Measurements from ENCODE around the gene IKZF4. TPM values are rescaled to one million over a fixed set of nuclear protein-coding genes. Genes with fewer than 3 reads are reported as not detected.
"Not testable (repeated sequence)": the region's sequence is repeated elsewhere in the genome, so short reads cannot be mapped to it uniquely, and the experiment has no call there.

Gene IKZF4
- total and polyA plus RNA-seq, 10 of the 15 experiments (the other 5 are each of a cell fraction or from before 2014, with no cell fraction given) = 0.74 to 5.5 (median 1.1) TPM

DNA sequence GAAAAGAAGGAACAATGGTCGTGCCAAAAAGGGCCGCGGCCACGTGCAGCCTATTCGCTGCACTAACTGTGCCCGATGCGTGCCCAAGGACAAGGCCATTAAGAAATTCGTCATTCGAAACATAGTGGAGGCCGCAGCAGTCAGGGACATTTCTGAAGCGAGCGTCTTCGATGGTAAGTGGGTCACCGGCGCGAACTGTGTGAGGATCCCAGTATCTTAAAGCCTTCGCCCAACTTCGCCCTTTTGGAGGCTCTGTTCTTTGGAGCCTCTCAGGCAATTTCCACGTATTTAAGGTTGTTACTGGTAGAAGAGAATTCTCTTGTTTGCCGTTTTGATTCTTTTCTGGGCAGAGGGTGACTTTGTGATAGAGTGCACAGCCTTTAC, 21.6 kb downstream of the IKZF4 start:
- POLR2A ChIA-PET; in situ Hi-C loops (cut with MboI); H3K9me3 ChIP-seq (replicated peaks; ENCODE audit: control insufficient read depth, insufficient read depth, low read length); H4K20me1 ChIP-seq (ENCODE audit: control insufficient read depth, insufficient read depth); H3K27me3 ChIP-seq (replicated peaks in 1 of 2; ENCODE audit: control insufficient read depth in 2 of 2, insufficient read depth in 2 of 2, low read length in 1 of 2); CTCF ChIA-PET; DNase-seq (ENCODE audit: low read depth, low spot score); FAIRE-seq; H2AFZ ChIP-seq (ENCODE audit: control insufficient read depth, low read depth, low read length); RAD21 ChIA-PET (ENCODE audit: unreplicated experiment): not testable (repeated sequence)
- peaks cover 15% of the 10 kb centered on the region for H3K4me1 ChIP-seq (ENCODE audit: control insufficient read depth, insufficient read depth, low read length)
- peak overlapping the region; percentile 98 for H3K4me3 ChIP-seq
- peak overlapping the region; percentile 98 for H3K27ac ChIP-seq (ENCODE audit: control insufficient read depth, insufficient read depth)
- BruUV-seq (replicated peaks) = TSS peak; percentile 92
- peak; percentile 4 for TF ChIP-seq MYC (IDR thresholded peaks at IDR 0.05; ENCODE audit: insufficient read depth, insufficient read length, insufficient replicate concordance, low read length, severe bottlenecking)
- peaks cover 5 to 19% of the 10 kb centered on the region in 2 experiments; a peak in 3 of 4 replicates for H3K36me3 ChIP-seq (ENCODE audit: control insufficient read depth in 2 of 2, insufficient read depth in 2 of 2, low read length in 1 of 2)
- ATAC-seq = peak; percentile 3
- peak overlapping the region; percentile 96 for H3K9ac ChIP-seq (ENCODE audit: control insufficient read depth, insufficient read depth, low read length)
- intact Hi-C loops (cut with micrococcal nuclease; ENCODE audit: unreplicated experiment) = loop anchor here (5.0 kb wide), 1 partner anchor 215 kb away; the partner anchor contains the start of gene DNAJC14
- peaks cover 22% of the 10 kb centered on the region for H3K79me2 ChIP-seq (ENCODE audit: control insufficient read depth, insufficient read depth, low read length)
- H3K4me2 ChIP-seq (ENCODE audit: control insufficient read depth, insufficient read depth) = peak overlapping the region; percentile 92
- SMC1A ChIA-PET (ENCODE audit: uncharacterized antibody, unreplicated experiment) = interaction anchor here (4.1 kb wide), 1 partner anchor 304 kb away, joined by 37 read pairs; no protein-coding TSS in a partner anchor
- 3% methylated on average over 18 of the region's 20 CpGs for WGBS (ENCODE audit: insufficient coverage, insufficient replicate concordance, low lambda C conversion rate, missing lambda C conversion rate)

DNA sequence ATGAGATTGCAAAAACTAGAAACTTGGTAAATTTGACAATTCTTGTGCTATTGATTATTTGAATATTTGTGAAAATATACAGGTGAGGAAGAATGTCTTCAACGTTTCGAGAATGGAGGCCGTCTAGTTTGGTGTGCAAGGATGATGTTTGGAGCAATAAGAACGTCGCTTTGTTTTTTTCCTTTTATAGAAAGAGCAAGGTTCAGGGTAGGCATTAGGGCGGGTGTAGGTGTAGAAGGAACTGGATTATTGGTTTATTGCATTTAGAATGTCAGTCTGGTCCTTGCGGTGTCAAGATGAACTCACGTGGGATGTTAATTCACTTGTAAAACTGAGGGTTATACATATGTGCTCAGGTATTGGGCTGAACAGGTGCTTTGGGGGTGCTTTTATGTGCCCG, 22.0 kb downstream of the IKZF4 start:
- Histone ChIP-seq H3K36me3 (ENCODE audit: control insufficient read depth in 2 of 2, insufficient read depth in 2 of 2, low read length in 1 of 2) (peaks cover 5 to 19% of the 10 kb centered on the region in 2 experiments; a peak in 3 of 4 replicates), H4K20me1 (ENCODE audit: control insufficient read depth, insufficient read depth) (no peaks in the 10 kb centered on the region), H3K4me1 (ENCODE audit: control insufficient read depth, insufficient read depth, low read length) (peaks cover 15% of the 10 kb centered on the region), H3K9ac (ENCODE audit: control insufficient read depth, insufficient read depth, low read length) (peak overlapping the region; percentile 96), H3K27me3 (replicated peaks in 1 of 2; ENCODE audit: control insufficient read depth in 2 of 2, insufficient read depth in 2 of 2, low read length in 1 of 2) (no peaks in the 10 kb centered on the region), H3K4me2 (ENCODE audit: control insufficient read depth, insufficient read depth) (peak overlapping the region; percentile 92), H3K27ac (ENCODE audit: control insufficient read depth, insufficient read depth) (peak overlapping the region; percentile 98), H3K4me3 (peak overlapping the region; percentile 98), H2AFZ (ENCODE audit: control insufficient read depth, low read depth, low read length) (no peak overlapping the region), H3K9me3 (replicated peaks; ENCODE audit: control insufficient read depth, insufficient read depth, low read length) (no peaks in the 10 kb centered on the region), H3K79me2 (ENCODE audit: control insufficient read depth, insufficient read depth, low read length) (peaks cover 22% of the 10 kb centered on the region)
- intact Hi-C loops (cut with micrococcal nuclease; ENCODE audit: unreplicated experiment) = loop anchor here (5.0 kb wide), 1 partner anchor 216 kb away; the partner anchor contains the start of gene DNAJC14
- POLR2A ChIA-PET = no interaction called here
- SMC1A ChIA-PET (ENCODE audit: uncharacterized antibody, unreplicated experiment) = no interaction called here
- no peak for TF ChIP-seq ZNF207 (IDR thresholded peaks at IDR 0.05; ENCODE audit: borderline replicate concordance)
- no peak for TF ChIP-seq SMC3 (IDR thresholded peaks at IDR 0.05; ENCODE audit: borderline replicate concordance, low read length)
- TF ChIP-seq BCL11A (IDR thresholded peaks at IDR 0.05; ENCODE audit: low read depth, low read length) = no peak
- no peak for TF ChIP-seq TARDBP (IDR thresholded peaks at IDR 0.05; ENCODE audit: borderline replicate concordance)
- no peak for TF ChIP-seq CBX3 (IDR thresholded peaks at IDR 0.05; ENCODE audit: borderline replicate concordance, low read depth)
- TF ChIP-seq HDGF (IDR thresholded peaks at IDR 0.05) = no peak
- no peak for TF ChIP-seq RBBP5 (conservative IDR thresholded peaks at IDR 0.05)
- no peak for TF ChIP-seq E4F1 (IDR thresholded peaks at IDR 0.05; ENCODE audit: borderline replicate concordance, partially characterized antibody)
- BruUV-seq (replicated peaks) = no TSS peak
- 4% methylated on average over 9 of the region's 9 CpGs for WGBS (ENCODE audit: insufficient coverage, insufficient replicate concordance, low lambda C conversion rate, missing lambda C conversion rate)
- DNase-seq (ENCODE audit: low read depth, low spot score) = no peak
- in situ Hi-C loops (cut with MboI) = no loop called here
- CTCF ChIA-PET = interaction anchor here (2.2 kb wide), 1 partner anchor 212 kb away, joined by 4 read pairs; no protein-coding TSS in a partner anchor
- no peak for FAIRE-seq
- RAD21 ChIA-PET (ENCODE audit: unreplicated experiment) = interaction anchor here (1.6 kb wide), 1 partner anchor 61 kb away, joined by 4 read pairs; the partner anchor contains the start of gene PA2G4
- ATAC-seq = no peak

Measured in GM12878 (cell line).